ENCODE measurements around the gene BCL2L1.

GRCh38 chr20:31721408-31722256 lies 1.0 kb downstream of the BCL2L1 start:
- TF ChIP-seq POLR2A (IDR thresholded peaks at IDR 0.05; ENCODE audit: low read depth, low read length) (peak; percentile 33), CTCF (IDR thresholded peaks at IDR 0.05; ENCODE audit: extremely low read depth in 1 of 2, insufficient read depth in 1 of 2, low read depth in 1 of 2, low read length in 2 of 2) (no peak), MAX (IDR thresholded peaks at IDR 0.05; ENCODE audit: insufficient read depth, insufficient read length) (no peak), EZH2 (IDR thresholded peaks at IDR 0.05; ENCODE audit: borderline replicate concordance, low read depth, low read length, severe bottlenecking) (no peak)

Data from endothelial cell of umbilical vein (primary cell).